H9 (cell line): ENCODE measurements around the gene TRABD2B. TPM values are rescaled to one million over a fixed set of nuclear protein-coding genes. Genes with fewer than 3 reads are reported as not detected.

Source experiments
- DNase-seq: peaks from one replicate; pipeline ENCODE4 v3.0.0-alpha.2; 2017
- H2AFZ ChIP-seq: one replicate; pipeline ENCODE4 v1.6.1; 2013; ENCODE audit warnings: mild to moderate bottlenecking, low read length, control low read depth, moderate library complexity
- H2AK5ac ChIP-seq: 2 replicates; pipeline ENCODE4 v1.6.1; 2013; ENCODE audit warnings: low read length, control low read depth, mixed read lengths; ENCODE audit not compliant: insufficient read length
- H2BK120ac ChIP-seq: one replicate; pipeline ENCODE4 v1.6.1; 2013; ENCODE audit warnings: low read depth, mild to moderate bottlenecking, low read length, control low read depth, inconsistent platforms; ENCODE audit not compliant: poor library complexity, severe bottlenecking
- H2BK12ac ChIP-seq: 2 replicates; pipeline ENCODE4 v1.6.1; 2013; ENCODE audit warnings: low read length, control low read depth, mixed read lengths, low read depth; ENCODE audit not compliant: insufficient read length
- H2BK15ac ChIP-seq: 2 replicates; pipeline ENCODE4 v1.6.1; 2013; ENCODE audit warnings: low read depth, low read length, control low read depth
- H2BK20ac ChIP-seq: one replicate; pipeline ENCODE4 v1.6.1; 2013; ENCODE audit warnings: low read depth, mild to moderate bottlenecking, low read length, control low read depth, inconsistent platforms; ENCODE audit not compliant: poor library complexity, severe bottlenecking
- H2BK5ac ChIP-seq: 2 replicates; pipeline ENCODE4 v1.6.1; 2013; ENCODE audit warnings: low read length, control low read depth, mixed read lengths; ENCODE audit not compliant: insufficient read length
- H3K14ac ChIP-seq: 2 replicates; pipeline ENCODE4 v1.6.1; 2013; ENCODE audit warnings: low read length, control low read depth; ENCODE audit not compliant: insufficient read depth
- H3K18ac ChIP-seq: 2 replicates; pipeline ENCODE4 v1.6.1; 2013; ENCODE audit warnings: low read depth, mild to moderate bottlenecking, mixed read lengths, low read length, control low read depth; ENCODE audit not compliant: insufficient read length
- H3K23ac ChIP-seq: 2 replicates; pipeline ENCODE4 v1.6.1; 2013; ENCODE audit warnings: low read length, control low read depth, mixed read lengths, low read depth; ENCODE audit not compliant: insufficient read length
- H3K23me2 ChIP-seq: 2 replicates; pipeline ENCODE4 v1.6.1; 2013; ENCODE audit warnings: low read depth, mild to moderate bottlenecking, mixed read lengths, low read length, control low read depth; ENCODE audit not compliant: insufficient read length, poor library complexity, severe bottlenecking
- H3K27ac ChIP-seq: 2 replicates; pipeline ENCODE4 v1.5.1; 2013; ENCODE audit warnings: low read length, control low read depth, mixed read lengths, low read depth; ENCODE audit not compliant: insufficient read length
- H3K27me3 ChIP-seq: 2 replicates; pipeline ENCODE4 v1.6.1; 2013; ENCODE audit warnings: low read length, control low read depth, inconsistent platforms; ENCODE audit not compliant: insufficient read depth
- H3K4ac ChIP-seq: 2 replicates; pipeline ENCODE4 v1.6.1; 2013; ENCODE audit warnings: low read depth, mild to moderate bottlenecking, control low read depth, inconsistent platforms, low read length, moderate library complexity
- H3K4me1 ChIP-seq: 2 replicates; pipeline ENCODE4 v1.6.1; 2013; ENCODE audit warnings: low read length, control low read depth, inconsistent platforms; ENCODE audit not compliant: insufficient read depth
- H3K4me2 ChIP-seq: 2 replicates; pipeline ENCODE4 v1.6.1; 2013; ENCODE audit warnings: low read length, control low read depth, mixed read lengths; ENCODE audit not compliant: insufficient read length, insufficient read depth
- H3K56ac ChIP-seq: 2 replicates; pipeline ENCODE4 v1.6.1; 2013; ENCODE audit warnings: low read depth, mild to moderate bottlenecking, mixed read lengths, low read length, control low read depth; ENCODE audit not compliant: insufficient read length
- H3K79me1 ChIP-seq: 2 replicates; pipeline ENCODE4 v1.6.1; 2013; ENCODE audit warnings: low read depth, mild to moderate bottlenecking, moderate library complexity, low read length, control low read depth, inconsistent platforms; ENCODE audit not compliant: insufficient read depth, poor library complexity, severe bottlenecking
- H3K79me2 ChIP-seq: 2 replicates; pipeline ENCODE4 v1.6.1; 2013; ENCODE audit warnings: low read length, control low read depth, inconsistent platforms; ENCODE audit not compliant: insufficient read depth
- H3K9ac ChIP-seq: 2 replicates; pipeline ENCODE4 v1.6.1; 2013; ENCODE audit warnings: low read length, control low read depth, mixed read lengths; ENCODE audit not compliant: insufficient read length; ENCODE audit errors: extremely low read depth
- H3K9me3 ChIP-seq: one replicate; pipeline ENCODE4 v1.6.1; 2013; ENCODE audit warnings: low read depth, low read length, inconsistent platforms; ENCODE audit not compliant: control insufficient read depth
- H3T11ph ChIP-seq: one replicate; pipeline ENCODE4 v1.6.1; 2013; ENCODE audit warnings: mild to moderate bottlenecking, low read length, control low read depth, inconsistent platforms
- H4K20me1 ChIP-seq: one replicate; pipeline ENCODE4 v1.6.1; 2013; ENCODE audit not compliant: control insufficient read depth, insufficient read length, insufficient read depth
- H4K5ac ChIP-seq: 2 replicates; pipeline ENCODE4 v1.6.1; 2013; ENCODE audit warnings: low read depth, mild to moderate bottlenecking, mixed read lengths, low read length, control low read depth; ENCODE audit not compliant: insufficient read length
- H4K8ac ChIP-seq: replicated peaks from 2 replicates; pipeline ENCODE4 v1.6.1; 2013; ENCODE audit warnings: low read length, control low read depth, mixed read lengths, low read depth; ENCODE audit not compliant: insufficient read length
- H4K91ac ChIP-seq: 2 replicates; pipeline ENCODE4 v1.6.1; 2013; ENCODE audit warnings: low read depth, mild to moderate bottlenecking, moderate library complexity, mixed read lengths, low read length, control low read depth; ENCODE audit not compliant: insufficient read length
- H3K27ac Mint-ChIP-seq, 3 experiments: 2 replicates in 2 of 3; 3 replicates in 1 of 3; pipeline ENCODE4 v1.8.0; 2020 to 2021; ENCODE audit warnings: mixed read lengths in 3 of 3, mild to moderate bottlenecking in 1 of 3, moderate library complexity in 1 of 3
- H3K27me3 Mint-ChIP-seq: 2 replicates; pipeline ENCODE4 v1.8.0; 2021; ENCODE audit warnings: low read depth, mild to moderate bottlenecking, moderate library complexity, mixed read lengths
- H3K36me3 Mint-ChIP-seq, 3 experiments: 2 replicates in 2 of 3; 3 replicates in 1 of 3; pipeline ENCODE4 v1.8.0; 2020 to 2021; ENCODE audit warnings: low read depth in 3 of 3, mixed read lengths in 3 of 3; ENCODE audit not compliant: insufficient read depth in 1 of 3
- H3K4me1 Mint-ChIP-seq, 2 experiments: 2 replicates each; pipeline ENCODE4 v1.8.0; 2020; ENCODE audit warnings: mixed read lengths in 2 of 2
- H3K4me3 Mint-ChIP-seq, 2 experiments: 2 replicates in 1 of 2; 3 replicates in 1 of 2; pipeline ENCODE4 v1.8.0; 2020 to 2021; ENCODE audit warnings: mild to moderate bottlenecking in 2 of 2, mixed read lengths in 2 of 2, moderate library complexity in 1 of 2
- H3K9me3 Mint-ChIP-seq, 2 experiments: 2 replicates in 1 of 2; 3 replicates in 1 of 2; pipeline ENCODE4 v1.8.0; 2020; ENCODE audit warnings: mild to moderate bottlenecking in 2 of 2, mixed read lengths in 2 of 2, moderate library complexity in 1 of 2
- CTCF ChIP-seq: fragments of 200-600 bp; sonication (generic); conservative IDR thresholded peaks from 3 replicates; pipeline ENCODE4 v1.8.0; 2021; ENCODE audit warnings: antibody characterized with exemption, mild to moderate bottlenecking
- WGBS: extraction: QIAGEN DNeasy Blood & Tissue Kit; methylation state at CpG from one replicate; pipeline ENCODE4 v1.1.7; 2013; ENCODE audit warnings: missing lambda C conversion rate, low lambda C conversion rate, mixed read lengths; ENCODE audit not compliant: insufficient read length; ENCODE audit errors: extremely low coverage; 5-methylcytosine and 5-hydroxymethylcytosine counted together
- total RNA-seq: library from RNA; stranded (reverse); gene quantifications from 2 replicates; pipeline ENCODE4 v1.2.1, GENCODE V29; 2021

TRABD2B gene
- total RNA-seq, 1 experiment from 2014 or later, result 2.3 TPM

GRCh38 chr1:47785118-47785517, 212.1 kb downstream of the TRABD2B start:
- Histone ChIP-seq H2BK20ac (no peak overlapping the region), H3K4ac (no peak overlapping the region), H3K9me3 (no peaks in the 10 kb centered on the region), H3K4me1 (no peaks in the 10 kb centered on the region; the same call in 1 of the 2 replicates), H2AFZ (no peak overlapping the region), H2BK12ac (no peak overlapping the region), H3K9ac (no peak overlapping the region), H3K79me2 (no peaks in the 10 kb centered on the region), H3K27me3 (no peaks in the 10 kb centered on the region), H2BK15ac (no peak overlapping the region), H3K4me2 (no peak overlapping the region), H2BK120ac (no peak overlapping the region), H3K18ac (no peak overlapping the region), H3T11ph (no peak overlapping the region), H3K14ac (no peak overlapping the region), H3K56ac (no peak overlapping the region), H3K23ac (no peak overlapping the region), H2BK5ac (no peak overlapping the region), H4K91ac (no peak overlapping the region), H3K79me1 (no peaks in the 10 kb centered on the region), H4K20me1 (no peaks in the 10 kb centered on the region), H3K23me2 (no peaks in the 10 kb centered on the region), H3K27ac (no peak overlapping the region), H2AK5ac (no peak overlapping the region), H4K5ac (no peak overlapping the region), H4K8ac (no peak overlapping the region)
- TF ChIP-seq CTCF, result no peak
- H3K27me3 Mint-ChIP-seq, result peaks cover 5% of the 10 kb centered on the region; the same call in 1 of the 2 replicates
- H3K4me3 Mint-ChIP-seq, result no peak overlapping the region
- no peaks in the 10 kb centered on the region for H3K9me3 Mint-ChIP-seq
- H3K4me1 Mint-ChIP-seq, result peaks cover 8 to 11% of the 10 kb centered on the region in 2 experiments; a peak in 3 of 4 replicates
- no CpG with 5 or more reads among the region's 4 CpGs for WGBS
- H3K36me3 Mint-ChIP-seq, result no peaks in the 10 kb centered on the region
- peak overlapping the region in 2 of 3 experiments; percentile 10 to 14; a peak in 1 of 7 replicates for H3K27ac Mint-ChIP-seq
- DNase-seq, result no peak
